Hepatocyte (in vitro differentiated cells): Measurements from ENCODE around the gene DPF3.

ENCODE experiments used
- CTCF ChIP-seq: fragments of 200-600 bp; sonication (generic); IDR thresholded peaks from 2 replicates; pipeline ENCODE4 v1.5.1; 2016; ENCODE audit warnings: antibody characterized with exemption, mild to moderate bottlenecking; ENCODE audit not compliant: poor library complexity
- EZH2 ChIP-seq: fragments of 200-600 bp; sonication (generic); IDR thresholded peaks from 2 replicates; pipeline ENCODE4 v1.6.1; 2016; ENCODE audit warnings: antibody characterized with exemption, mild to moderate bottlenecking, borderline replicate concordance
- EZH2phosphoT487 ChIP-seq: fragments of 200-600 bp; sonication (generic); IDR thresholded peaks from one replicate; pipeline ENCODE4 v1.6.1; 2018; ENCODE audit warnings: antibody characterized with exemption, mild to moderate bottlenecking, low read depth, moderate library complexity; ENCODE audit not compliant: unreplicated experiment, severe bottlenecking

GRCh38 chr14:72913809-72914208, 19.9 kb upstream of the DPF3 start:
- TF ChIP-seq CTCF = no peak
- no peak for TF ChIP-seq EZH2
- no peak for TF ChIP-seq EZH2phosphoT487
